Smooth muscle cell (in vitro differentiated cells): ENCODE data around the gene GRAMD2B. TPM values are rescaled to one million over a fixed set of nuclear protein-coding genes. Genes with fewer than 3 reads are reported as not detected.

ENCODE experiments used
- DNase-seq: peaks from one replicate; lab custom pipeline; 2025; ENCODE audit not compliant: unreplicated experiment; lab: John Stamatoyannopoulos, UW
- H2AFZ ChIP-seq: fragments of 200-600 bp; sonication (generic); 2 replicates; pipeline ENCODE4 v1.6.0; 2016; ENCODE audit warnings: antibody characterized with exemption, low read depth, mild to moderate bottlenecking
- H3F3A ChIP-seq: fragments of 200-600 bp; sonication (generic); 2 replicates; pipeline ENCODE4 v1.6.0; 2017; ENCODE audit warnings: antibody characterized with exemption, low read depth
- H3K27ac ChIP-seq: fragments of 200-600 bp; sonication (generic); 2 replicates; pipeline ENCODE4 v1.5.1; 2016; ENCODE audit warnings: low read depth, mild to moderate bottlenecking
- H3K27me3 ChIP-seq: fragments of 200-600 bp; sonication (generic); 2 replicates; pipeline ENCODE4 v1.6.1; 2016; ENCODE audit warnings: low read depth, mild to moderate bottlenecking
- H3K36me3 ChIP-seq: fragments of 200-600 bp; sonication (generic); 2 replicates; pipeline ENCODE4 v1.5.1; 2016; ENCODE audit warnings: low read depth
- H3K4me1 ChIP-seq: fragments of 200-600 bp; sonication (generic); 2 replicates; pipeline ENCODE4 v1.5.1; 2016; ENCODE audit warnings: low read depth
- H3K4me2 ChIP-seq: fragments of 200-600 bp; sonication (generic); 2 replicates; pipeline ENCODE4 v1.6.0; 2016; ENCODE audit warnings: mild to moderate bottlenecking
- H3K4me3 ChIP-seq: fragments of 200-600 bp; sonication (generic); 2 replicates; pipeline ENCODE4 v1.5.1; 2016; ENCODE audit warnings: mild to moderate bottlenecking
- H3K79me2 ChIP-seq: fragments of 200-600 bp; sonication (generic); 2 replicates; pipeline ENCODE4 v1.6.0; 2016; ENCODE audit warnings: low read depth, mild to moderate bottlenecking
- H3K9ac ChIP-seq: fragments of 200-600 bp; sonication (generic); 2 replicates; pipeline ENCODE4 v1.6.0; 2016; ENCODE audit warnings: low read depth
- H3K9me3 ChIP-seq: fragments of 200-600 bp; sonication (generic); replicated peaks from 2 replicates; pipeline ENCODE4 v1.5.1; 2016; ENCODE audit warnings: low read depth
- H4K20me1 ChIP-seq: fragments of 200-600 bp; sonication (generic); 2 replicates; pipeline ENCODE4 v1.6.0; 2016; ENCODE audit warnings: low read depth
- CTCF ChIP-seq: fragments of 200-600 bp; sonication (generic); IDR thresholded peaks from 2 replicates; pipeline ENCODE4 v1.5.1; 2017; ENCODE audit warnings: borderline replicate concordance, mild to moderate bottlenecking, antibody characterized with exemption; ENCODE audit not compliant: insufficient read depth, poor library complexity, severe bottlenecking
- WGBS: methylation state at CpG from one replicate; pipeline ENCODE4 v1.1.7; 2016; ENCODE audit warnings: low lambda C conversion rate; 5-methylcytosine and 5-hydroxymethylcytosine counted together
- polyA plus RNA-seq: library from polyadenylated mRNA; unstranded; fragments of >200 nt; fragmentation: Nextera tagmentation; extraction: Ambion mirVana; gene quantifications from 2 replicates; pipeline ENCODE4 v1.2.1, GENCODE V29; 2016
- total RNA-seq: library from RNA; depleted of rRNA; stranded (reverse); fragments of >200 nt; gene quantifications from 2 replicates; pipeline ENCODE4 v1.2.3, GENCODE V29; 2014

GRAMD2B gene
- total RNA-seq (27.3 and 33.1 TPM in 2 replicates), polyA plus RNA-seq (8.7 and 28.9 TPM in 2 replicates)

GRCh38 chr5:126422994-126423788, at the start of gene GRAMD2B:
GRAMD2B (plus strand) TSS chr5:126423409; CDS start chr5:126423607, 198 bp downstream.
- Histone ChIP-seq H3K9me3 (no peaks in the 10 kb centered on the region), H4K20me1 (no peaks in the 10 kb centered on the region), H3F3A (no peaks in the 10 kb centered on the region), H2AFZ (peak within 1 kb of the TSS; percentile 82), H3K9ac (peak within 1 kb of the TSS; percentile 68), H3K4me3 (peak within 1 kb of the TSS; percentile 71), H3K79me2 (peaks cover 11% of the 10 kb centered on the region), H3K4me2 (peak within 1 kb of the TSS; percentile 82), H3K27ac (peak within 1 kb of the TSS; percentile 54), H3K36me3 (no peaks in the 10 kb centered on the region), H3K27me3 (peaks cover 3% of the 10 kb centered on the region), H3K4me1 (peaks cover 10% of the 10 kb centered on the region)
- WGBS = 2% methylated on average over 44 of the region's 44 CpGs
- DNase-seq = peak; percentile 14
- TF ChIP-seq CTCF = no peak

GRCh38 chr5:126374109-126374416, 49.1 kb upstream of the GRAMD2B start:
- Histone ChIP-seq H4K20me1 (no peaks in the 10 kb centered on the region), H3K4me1 (peaks cover 17% of the 10 kb centered on the region), H3K36me3 (no peaks in the 10 kb centered on the region), H3K4me3 (no peak overlapping the region), H2AFZ (no peak overlapping the region), H3K9ac (peak overlapping the region; percentile 59), H3K4me2 (peak overlapping the region; percentile 46), H3K27me3 (no peaks in the 10 kb centered on the region), H3K79me2 (no peaks in the 10 kb centered on the region), H3F3A (peaks cover 6% of the 10 kb centered on the region), H3K9me3 (no peaks in the 10 kb centered on the region), H3K27ac (peak overlapping the region; percentile 91)
- no peak for TF ChIP-seq CTCF
- WGBS = 62% methylated on average over 1 of the region's 1 CpG
- no peak for DNase-seq

- 97% methylated on average over 1 of the region's 1 CpG for WGBS
- no peaks in the 10 kb centered on the region for H4K20me1 ChIP-seq
These were observed 46.8 kb upstream of the GRAMD2B start for GRCh38 chr5:126376443-126376842.

More at GRCh38 chr5:126376443-126376842, 46.8 kb upstream of the GRAMD2B start:
- Histone ChIP-seq H3F3A (no peaks in the 10 kb centered on the region), H3K36me3 (no peaks in the 10 kb centered on the region), H3K4me1 (no peaks in the 10 kb centered on the region), H2AFZ (no peak overlapping the region), H3K27ac (no peak overlapping the region), H3K9me3 (no peaks in the 10 kb centered on the region), H3K27me3 (no peaks in the 10 kb centered on the region), H3K9ac (no peak overlapping the region), H3K79me2 (no peaks in the 10 kb centered on the region), H3K4me3 (no peak overlapping the region), H3K4me2 (no peak overlapping the region)
- DNase-seq = no peak
- no peak for TF ChIP-seq CTCF
